K562 (cell line): ENCODE results near the gene PDZD2. TPM values are rescaled to one million over a fixed set of nuclear protein-coding genes. Genes with fewer than 3 reads are reported as not detected.
A peak's percentile ranks its signal among the peaks of the same experiment; 100 is the strongest.

Source experiments
- ATAC-seq: fragments of 200-7000 bp; cut with Tn5 transposase; 3 replicates; pipeline ENCODE4 v1.9.1; 2020; ENCODE audit warnings: moderate library complexity
- BruUV-seq: library from RNA; stranded (reverse); fragments of 400-500 nt; replicated peaks from 2 replicates; lab custom pipeline; 2021; lab: Mats Ljungman, UMichigan
- CTCF ChIA-PET: fragments of 300-600 bp; formaldehyde crosslinking; extraction: SDS; loops from one replicate; lab custom pipeline; 2021; ENCODE audit warnings: low intra/inter-chr PET ratio; lab: Yijun Ruan, JAX
- POLR2A ChIA-PET: fragments of 300-600, 350-650 bp; sonication (Branson Sonifier 250); formaldehyde crosslinking; extraction: SDS; loops from one replicate; lab custom pipeline; 2021; ENCODE audit warnings: antibody characterized with exemption, inconsistent platforms; lab: Yijun Ruan, JAX
- DNase-seq, 4 experiments: peaks; one replicate each; pipeline versions ENCODE4 v3.0.0 to v3.0.0-alpha.2; 2011 to 2018; ENCODE audit warnings: low spot score in 3 of 4, mixed read lengths in 3 of 4; ENCODE audit errors: extremely low read depth in 1 of 4
- FAIRE-seq: peaks from 2 replicates; lab custom pipeline; 2011; peaks lifted over from hg19 to GRCh38; lab: Jason Lieb, UNC
- H2AFZ ChIP-seq: 2 replicates; pipeline ENCODE4 v1.6.0; 2011; ENCODE audit warnings: low read depth, low read length, control low read depth, inconsistent platforms
- H3K27ac ChIP-seq: fragments of 200-600 bp; 3 replicates; pipeline ENCODE4 v1.8.0; 2011; ENCODE audit warnings: low read depth, mild to moderate bottlenecking, control low read depth, inconsistent platforms, low read length, moderate library complexity, mixed read lengths; ENCODE audit errors: extremely low read depth
- H3K27me3 ChIP-seq, 2 experiments: fragments of 300-600 bp in 1 of 2; 2 replicates in 1 of 2; 3 replicates in 1 of 2; pipeline versions ENCODE4 v1.6.0 to v1.8.0; 2011; ENCODE audit warnings: inconsistent platforms in 2 of 2, low read length in 2 of 2, mild to moderate bottlenecking in 1 of 2, mixed read lengths in 1 of 2, moderate library complexity in 1 of 2; ENCODE audit not compliant: control insufficient read depth in 2 of 2, insufficient read depth in 2 of 2
- H3K36me3 ChIP-seq: fragments of 300-600 bp; 3 replicates; pipeline ENCODE4 v1.8.0; 2011; ENCODE audit warnings: mild to moderate bottlenecking, low read length, inconsistent platforms; ENCODE audit not compliant: control insufficient read depth, insufficient read depth
- H3K4me1 ChIP-seq, 2 experiments: fragments of 200-600 bp in 1 of 2; replicated peaks in 1 of 2; 2 replicates in 1 of 2; 3 replicates in 1 of 2; pipeline versions ENCODE4 v1.5.1 to v1.8.0; 2011; ENCODE audit warnings: inconsistent platforms in 2 of 2, low read length in 2 of 2, mild to moderate bottlenecking in 1 of 2, mixed read lengths in 1 of 2, moderate library complexity in 1 of 2; ENCODE audit not compliant: control insufficient read depth in 2 of 2, insufficient read depth in 2 of 2
- H3K4me2 ChIP-seq: 2 replicates; pipeline ENCODE4 v1.6.1; 2011; ENCODE audit warnings: low read length, control low read depth, inconsistent platforms, mixed read lengths; ENCODE audit not compliant: insufficient read depth
- H3K4me3 ChIP-seq: fragments of 200-600 bp; sonication (generic), shearing (Covaris generic); 2 replicates; pipeline ENCODE4 v1.5.1; 2016; ENCODE audit warnings: control low read depth, inconsistent platforms
- H3K79me2 ChIP-seq: fragments of 200-600 bp; 3 replicates; pipeline ENCODE4 v1.8.0; 2011; ENCODE audit warnings: low read length, inconsistent platforms; ENCODE audit not compliant: control insufficient read depth, insufficient read depth
- H3K9ac ChIP-seq, 2 experiments: 2 replicates each; pipeline versions ENCODE4 v1.6.0 to v1.6.1; 2011; ENCODE audit warnings: low read depth in 2 of 2, low read length in 2 of 2, control low read depth in 1 of 2, inconsistent platforms in 1 of 2, mild to moderate bottlenecking in 1 of 2, mixed read lengths in 1 of 2; ENCODE audit not compliant: insufficient read depth in 1 of 2
- H3K9me1 ChIP-seq: one replicate; pipeline ENCODE4 v1.6.0; 2011; ENCODE audit warnings: inconsistent platforms, mild to moderate bottlenecking, low read length, moderate library complexity; ENCODE audit not compliant: control insufficient read depth, insufficient read depth
- H3K9me3 ChIP-seq: replicated peaks from 2 replicates; pipeline ENCODE4 v1.5.1; 2011; ENCODE audit warnings: low read depth, low read length, inconsistent platforms; ENCODE audit not compliant: control insufficient read depth, insufficient read depth
- H4K20me1 ChIP-seq: replicated peaks from 2 replicates; pipeline ENCODE4 v1.6.1; 2011; ENCODE audit warnings: low read length, inconsistent platforms, mixed read lengths; ENCODE audit not compliant: control insufficient read depth, insufficient read depth
- CHD4 ChIP-seq: fragments of 200-600 bp; sonication (generic); IDR thresholded peaks from 3 replicates; pipeline ENCODE4 v1.6.1; 2012; ENCODE audit warnings: low read depth, mild to moderate bottlenecking, mixed read lengths, low read length, inconsistent platforms; ENCODE audit not compliant: insufficient read depth, insufficient replicate concordance, poor library complexity, severe bottlenecking
- ILK ChIP-seq: fragments of 450-650 bp; IDR thresholded peaks from 2 replicates; pipeline ENCODE4 v1.6.1; 2016; ENCODE audit warnings: missing genetic modification characterization, low read depth, mild to moderate bottlenecking, missing compliant biosample characterization, moderate library complexity, borderline replicate concordance
- POLR2A ChIP-seq: fragments of 450-650 bp; conservative IDR thresholded peaks from 2 replicates; pipeline ENCODE4 v1.6.1; 2016
- SMAD1 ChIP-seq: fragments of 150-350 bp; IDR thresholded peaks from 2 replicates; pipeline ENCODE4 v1.6.1; 2014; ENCODE audit warnings: low read length, low read depth; ENCODE audit not compliant: partially characterized antibody
- SUPT5H ChIP-seq: fragments of 450-650 bp; IDR thresholded peaks from 2 replicates; pipeline ENCODE4 v1.6.1; 2016
- WGBS: fragments of 100-300 bp; shearing (Covaris generic); methylation state at CpG from one replicate; pipeline ENCODE4 v1.1.6; 2016; ENCODE audit warnings: low coverage, mixed read lengths; ENCODE audit not compliant: insufficient coverage; ENCODE audit errors: missing lambda C conversion rate; 5-methylcytosine and 5-hydroxymethylcytosine counted together
- in situ Hi-C: fragments of 300-500 bp; cut with MboI; formaldehyde crosslinking; loops from 4 replicates; pipeline ENCODE4 v1.15.0; 2018; ENCODE audit warnings: inconsistent platforms, mixed read lengths
- intact Hi-C: fragments of 100-400 bp; cut with micrococcal nuclease; formaldehyde crosslinking; loops from 2 replicates; pipeline ENCODE4 v1.14.2; 2022
- polyA plus RNA-seq, 8 experiments: library from polyadenylated mRNA; depleted of rRNA in 4 of 8; stranded (reverse) in 5 of 8; unstranded in 3 of 8; fragments of >200 nt; fragmentation: Nextera tagmentation in 2 of 8; fragmentation: Illumina TruSeq in 1 of 8; extraction: Ambion mirVana in 2 of 8; extraction: Trizol in 1 of 8; gene quantifications; 2 replicates each; pipeline versions ENCODE4 v1.2.1 to v1.2.3, GENCODE V29; 2011 to 2014; ENCODE audit warnings: inconsistent platforms in 1 of 8, missing spikeins in 1 of 8
- total RNA-seq, 7 experiments: library from RNA; depleted of rRNA in 6 of 7; stranded (reverse); fragments of >200 nt in 6 of 7; fragmentation: Illumina TruSeq in 2 of 7; extraction: Trizol in 2 of 7; gene quantifications; 2 replicates each; pipeline versions ENCODE4 v1.2.1 to v1.2.3, GENCODE V29; 2011 to 2021; ENCODE audit warnings: low replicate concordance in 1 of 7

Gene PDZD2
- total and polyA plus RNA-seq, 9 of the 15 experiments (the other 6 are each of a cell fraction or from before 2014, with no cell fraction given), result 0.02 to 0.08 (median 0.04) TPM; not detected in 6

DNA sequence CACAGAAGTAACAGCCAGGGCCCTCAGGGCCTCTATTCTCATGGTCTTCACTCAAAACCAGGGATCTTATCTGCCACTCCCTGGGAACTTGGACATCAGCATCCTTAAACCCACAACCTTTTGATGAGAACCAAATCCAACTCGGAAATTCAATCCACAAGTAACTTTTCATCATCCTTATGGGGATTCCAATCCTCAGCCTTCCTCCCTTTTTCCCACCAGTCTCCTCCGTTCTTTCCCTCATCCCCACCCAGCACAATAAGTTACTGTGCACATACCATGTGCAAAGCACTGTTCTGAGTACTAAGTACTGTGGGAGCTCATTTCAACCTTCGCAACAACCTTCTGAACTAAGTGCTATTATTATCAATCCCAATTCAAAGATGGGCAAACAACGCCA, 518.1 kb downstream of the PDZD2 start:
- no peaks in the 10 kb centered on the region for H3K27me3 ChIP-seq
- H3K27ac ChIP-seq, result no peak overlapping the region
- peaks cover 27% of the 10 kb centered on the region for H4K20me1 ChIP-seq
- no peak overlapping the region for H3K4me2 ChIP-seq
- peak; percentile 3; the same call in 1 of the 3 replicates for ATAC-seq
- 90% methylated on average over 4 of the region's 4 CpGs for WGBS
- no peak overlapping the region for H3K9ac ChIP-seq
- H3K4me3 ChIP-seq, result no peak overlapping the region
- TF ChIP-seq ILK (no peak), POLR2A (0 out of 2 replicates have a peak, but pooled peaks have one; percentile 32)
- FAIRE-seq, result no peak
- H2AFZ ChIP-seq, result no peak overlapping the region
- peaks cover 0 to 7% of the 10 kb centered on the region in 2 experiments; a peak in 3 of 5 replicates for H3K4me1 ChIP-seq
- no TSS peak for BruUV-seq
- DNase-seq, result no peak
- H3K9me1 ChIP-seq, result no peaks in the 10 kb centered on the region
- in situ Hi-C loops, result no loop called here
- no peaks in the 10 kb centered on the region for H3K9me3 ChIP-seq
- H3K79me2 ChIP-seq, result peaks cover 94% of the 10 kb centered on the region
- ChIA-PET CTCF (no interaction called here), POLR2A (interaction anchor here (1.0 to 6.1 kb wide), 2 partner anchors 9 to 15 kb away, joined by 4 to 51 read pairs; partner anchors contain the start of gene GOLPH3)
- H3K36me3 ChIP-seq, result peaks cover 54% of the 10 kb centered on the region; the same call in 2 of the 3 replicates
- intact Hi-C loops, result no loop called here

DNA sequence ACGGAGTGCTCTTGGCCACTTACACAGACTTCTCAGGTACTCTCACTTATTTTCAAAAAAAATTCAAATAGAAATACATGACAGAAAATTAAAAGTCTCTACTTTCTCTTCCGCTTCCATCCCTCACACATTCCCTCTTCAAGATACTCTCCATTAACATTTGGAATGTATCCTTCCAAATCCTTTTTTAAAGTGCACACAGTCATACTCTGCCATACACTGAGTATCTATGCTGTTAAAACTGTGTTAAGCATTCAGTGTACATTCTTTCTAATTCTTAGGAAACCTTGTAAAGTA, 519.7 kb downstream of the PDZD2 start:
- ATAC-seq, result no peak
- intact Hi-C loops, result no loop called here
- no peak for FAIRE-seq
- Histone ChIP-seq H3K4me3 (no peak overlapping the region), H3K27ac (no peak overlapping the region), H3K79me2 (peaks cover 92% of the 10 kb centered on the region), H3K27me3 (no peaks in the 10 kb centered on the region), H3K4me2 (no peak overlapping the region), H3K4me1 (peaks cover 0 to 6% of the 10 kb centered on the region in 2 experiments; a peak in 3 of 5 replicates), H3K9ac (no peak overlapping the region), H3K9me3 (no peaks in the 10 kb centered on the region), H3K36me3 (peaks cover 55% of the 10 kb centered on the region; the same call in 2 of the 3 replicates), H4K20me1 (peaks cover 27% of the 10 kb centered on the region), H2AFZ (no peak overlapping the region), H3K9me1 (no peaks in the 10 kb centered on the region)
- CTCF ChIA-PET, result no interaction called here
- no TSS peak for BruUV-seq
- 84% methylated on average over 2 of the region's 2 CpGs for WGBS
- POLR2A ChIA-PET, result interaction anchor here (1.0 to 6.1 kb wide), 6 partner anchors 8 to 29 kb away, joined by 3 to 51 read pairs (median 6); partner anchors contain the start of gene GOLPH3
- no peak for DNase-seq
- in situ Hi-C loops, result no loop called here
- TF ChIP-seq SMAD1, result no peak
- TF ChIP-seq CHD4, result no peak
- TF ChIP-seq SUPT5H, result 0 out of 2 replicates have a peak, but pooled peaks have one; percentile 0
